HG03108 (cell line): ENCODE measurements around the gene MAP3K9.

Experiments used
- ATAC-seq: cut with Tn5 transposase; IDR thresholded peaks from one replicate; pipeline ENCODE4 v1.9.1; 2021; ENCODE audit warnings: moderate library complexity; ENCODE audit not compliant: unreplicated experiment

The MAP3K9 gene

GRCh38 chr14:70701610-70702009 lies 107.7 kb downstream of the MAP3K9 start:
- no peak for ATAC-seq

- ATAC-seq: no peak
Observed at GRCh38 chr14:70700955-70701585, 108.2 kb downstream of the MAP3K9 start.

- no peak for ATAC-seq
Observed at GRCh38 chr14:70699646-70700045, 109.7 kb downstream of the MAP3K9 start.

GRCh38 chr14:70698288-70698687 lies 111.0 kb downstream of the MAP3K9 start:
- ATAC-seq: no peak

- no peak for ATAC-seq
Observed at GRCh38 chr14:70697701-70698100, 111.6 kb downstream of the MAP3K9 start.

- ATAC-seq: no peak
Observed at GRCh38 chr14:70696026-70696425, 113.3 kb downstream of the MAP3K9 start.

GRCh38 chr14:70692210-70692609 lies 117.1 kb downstream of the MAP3K9 start:
- no peak for ATAC-seq

GRCh38 chr14:70685474-70686197 lies 123.7 kb downstream of the MAP3K9 start:
- ATAC-seq: no peak

GRCh38 chr14:70683983-70684382 lies 125.3 kb downstream of the MAP3K9 start:
- no peak for ATAC-seq

- ATAC-seq: no peak
Observed at GRCh38 chr14:70680748-70681147, 128.6 kb downstream of the MAP3K9 start.

GRCh38 chr14:70677341-70677740 lies 132.0 kb downstream of the MAP3K9 start:
- no peak for ATAC-seq
